ENCODE results near the gene GGA2.
"Not testable (repeated sequence)": the region's sequence is repeated elsewhere in the genome, so short reads cannot be mapped to it uniquely, and the experiment has no call there.

GGA2 gene

DNA sequence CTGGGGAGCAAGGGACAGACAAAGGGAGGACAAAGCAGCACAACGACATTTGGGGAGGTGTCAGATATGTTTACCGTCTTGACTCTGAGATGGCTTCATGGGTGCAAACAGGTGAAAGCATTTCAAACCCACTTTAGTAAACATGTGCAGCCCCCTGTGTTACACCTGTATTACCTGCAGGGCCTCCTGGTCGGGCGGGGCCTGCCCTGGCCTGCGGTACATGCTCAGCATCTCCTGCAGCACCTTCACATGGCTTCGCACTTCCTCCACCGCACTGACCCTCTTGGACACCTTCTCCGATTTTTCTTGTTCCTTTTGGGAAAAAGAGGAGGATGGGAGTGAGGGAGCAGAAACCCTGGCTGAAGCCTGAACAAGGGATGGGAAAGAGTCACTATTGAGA is 24.5 kb downstream of the GGA2 start:
- Histone ChIP-seq H3K4me1 (ENCODE audit: control insufficient read depth, insufficient read depth, low read length) (no peaks in the 10 kb centered on the region), H3K36me3 (ENCODE audit: control insufficient read depth, insufficient read depth, low read length) (peaks cover 94% of the 10 kb centered on the region), H3K9me3 (ENCODE audit: control insufficient read depth, insufficient read depth, low read depth, low read length) (no peaks in the 10 kb centered on the region)

DNA sequence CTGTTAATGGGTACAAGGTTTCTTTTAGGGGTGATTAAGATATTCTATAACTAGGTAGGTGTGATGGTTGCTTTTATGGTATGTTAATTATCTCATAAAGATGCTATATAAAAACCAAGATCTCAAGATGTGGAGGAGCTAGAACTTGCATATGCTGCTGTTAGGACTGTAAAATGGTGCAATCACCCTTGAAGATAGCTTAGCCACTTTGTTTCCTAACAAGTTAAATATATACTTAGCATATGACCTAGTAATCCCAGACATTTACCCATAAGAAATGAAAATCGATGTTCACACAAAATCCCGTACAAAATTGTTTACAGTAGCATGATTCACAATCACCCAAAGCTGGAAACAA is 25.1 kb downstream of the GGA2 start:
- Histone ChIP-seq H3K36me3 (ENCODE audit: control insufficient read depth, insufficient read depth, low read length) (peaks cover 95% of the 10 kb centered on the region), H3K4me3 (ENCODE audit: low read depth, low read length) (no peak overlapping the region), H3K27me3 (ENCODE audit: control insufficient read depth, insufficient read depth, low read length) (no peaks in the 10 kb centered on the region), H3K9me3 (ENCODE audit: control insufficient read depth, insufficient read depth, low read depth, low read length) (no peaks in the 10 kb centered on the region), H3K9ac (ENCODE audit: low read length) (no peak overlapping the region), H3K27ac (ENCODE audit: low read depth, low read length) (no peak overlapping the region), H3K4me1 (ENCODE audit: control insufficient read depth, insufficient read depth, low read length) (no peaks in the 10 kb centered on the region)

More for the DNA sequence above, 24.5 kb downstream of the GGA2 start:
- Histone ChIP-seq H3K27me3 (ENCODE audit: control insufficient read depth, insufficient read depth, low read length) (no peaks in the 10 kb centered on the region), H3K9ac (ENCODE audit: low read length) (no peak overlapping the region), H3K27ac (ENCODE audit: low read depth, low read length) (no peak overlapping the region), H3K4me3 (ENCODE audit: low read depth, low read length) (no peak overlapping the region)

DNA sequence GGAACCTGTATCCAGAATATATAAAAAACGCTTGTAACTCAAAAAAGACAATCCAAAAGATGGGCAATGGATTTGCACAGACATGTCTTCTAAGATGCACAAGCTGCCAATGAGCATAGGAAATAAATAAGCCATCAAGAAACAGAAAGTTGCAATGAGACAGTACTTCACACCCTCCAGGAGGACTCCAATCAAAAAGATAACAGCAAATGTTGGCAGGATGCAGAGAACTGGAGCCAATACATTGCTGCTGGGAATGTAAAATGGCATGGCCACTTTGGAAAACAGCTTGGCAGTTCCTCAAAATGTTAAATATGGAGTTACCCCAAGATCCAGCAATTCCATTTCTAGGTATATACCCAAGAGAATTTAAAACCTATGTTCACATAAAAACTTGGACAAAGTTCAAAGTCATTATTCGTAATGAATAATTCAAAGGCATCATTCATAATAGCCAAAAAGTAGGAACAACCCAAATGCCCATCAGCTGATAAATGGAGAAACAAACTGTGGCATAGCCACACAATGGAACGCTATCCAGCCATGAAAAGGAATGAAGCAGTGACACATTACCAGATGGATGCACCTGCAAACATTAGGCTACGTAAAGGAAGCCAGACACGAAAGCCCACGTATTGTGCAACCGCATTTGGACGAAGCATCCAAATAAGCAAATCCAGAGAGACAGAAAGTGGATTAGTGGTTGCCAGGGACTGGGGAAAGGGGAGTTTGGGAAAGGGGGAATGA is 25.6 kb downstream of the GGA2 start:
- Histone ChIP-seq H3K9ac (ENCODE audit: low read length) (no peak overlapping the region), H3K27ac (ENCODE audit: low read depth, low read length) (no peak overlapping the region), H3K4me1 (ENCODE audit: control insufficient read depth, insufficient read depth, low read length) (no peaks in the 10 kb centered on the region), H3K27me3 (ENCODE audit: control insufficient read depth, insufficient read depth, low read length) (no peaks in the 10 kb centered on the region), H3K4me3 (ENCODE audit: low read depth, low read length) (no peak overlapping the region), H3K9me3 (ENCODE audit: control insufficient read depth, insufficient read depth, low read depth, low read length) (no peaks in the 10 kb centered on the region), H3K36me3 (ENCODE audit: control insufficient read depth, insufficient read depth, low read length) (peaks cover 95% of the 10 kb centered on the region)

DNA sequence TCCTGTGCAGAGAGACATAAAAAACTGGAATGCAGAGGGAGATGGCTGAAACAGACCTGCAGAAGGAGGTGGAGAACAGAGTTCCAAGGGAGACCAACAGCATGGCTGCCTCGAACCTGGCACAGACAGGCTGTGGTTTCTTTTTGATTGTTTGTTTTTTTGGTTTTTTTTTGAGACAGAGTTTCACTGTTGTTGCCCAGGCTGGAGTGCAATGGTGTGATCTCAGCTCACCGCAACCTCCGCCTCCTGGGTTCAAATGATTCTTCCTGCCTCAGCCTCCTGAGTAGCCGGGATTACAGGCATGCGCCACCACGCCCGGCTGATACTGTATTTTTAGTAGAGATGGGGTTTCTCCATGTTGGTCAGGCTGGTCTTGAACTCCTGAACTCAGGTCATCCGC is 26.8 kb downstream of the GGA2 start:
- H3K27ac ChIP-seq (ENCODE audit: low read depth, low read length); H3K4me3 ChIP-seq (ENCODE audit: low read depth, low read length); H3K4me1 ChIP-seq (ENCODE audit: control insufficient read depth, insufficient read depth, low read length); H3K27me3 ChIP-seq (ENCODE audit: control insufficient read depth, insufficient read depth, low read length); H3K9me3 ChIP-seq (ENCODE audit: control insufficient read depth, insufficient read depth, low read depth, low read length); H3K9ac ChIP-seq (ENCODE audit: low read length): not testable (repeated sequence)
- peaks cover 95% of the 10 kb centered on the region for H3K36me3 ChIP-seq (ENCODE audit: control insufficient read depth, insufficient read depth, low read length)

DNA sequence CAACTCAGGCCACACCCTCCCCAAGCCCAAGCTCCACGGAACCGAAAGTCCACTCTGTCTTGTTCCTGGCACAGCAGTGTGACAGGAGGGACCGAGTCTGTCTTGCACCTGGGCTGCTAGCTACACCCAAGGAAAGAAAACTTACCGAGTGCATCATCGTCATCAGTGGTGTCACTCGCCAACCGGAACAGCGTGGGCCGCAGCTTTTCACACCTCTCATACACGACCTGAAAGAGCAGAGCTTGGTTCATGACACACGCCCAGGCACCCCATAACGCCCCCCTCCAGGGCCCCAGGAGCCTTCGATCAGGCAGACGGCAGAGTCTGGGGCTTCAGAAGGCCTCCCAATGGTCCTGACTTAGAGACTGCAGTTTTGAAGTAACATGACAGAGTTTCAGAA is 27.5 kb downstream of the GGA2 start:
- no peak overlapping the region for H3K4me3 ChIP-seq (ENCODE audit: low read depth, low read length)
- no peaks in the 10 kb centered on the region for H3K4me1 ChIP-seq (ENCODE audit: control insufficient read depth, insufficient read depth, low read length)
- no peaks in the 10 kb centered on the region for H3K9me3 ChIP-seq (ENCODE audit: control insufficient read depth, insufficient read depth, low read depth, low read length)
- peaks cover 94% of the 10 kb centered on the region for H3K36me3 ChIP-seq (ENCODE audit: control insufficient read depth, insufficient read depth, low read length)
- H3K27ac ChIP-seq (ENCODE audit: low read depth, low read length) = no peak overlapping the region
- no peak overlapping the region for H3K9ac ChIP-seq (ENCODE audit: low read length)
- H3K27me3 ChIP-seq (ENCODE audit: control insufficient read depth, insufficient read depth, low read length) = no peaks in the 10 kb centered on the region

DNA sequence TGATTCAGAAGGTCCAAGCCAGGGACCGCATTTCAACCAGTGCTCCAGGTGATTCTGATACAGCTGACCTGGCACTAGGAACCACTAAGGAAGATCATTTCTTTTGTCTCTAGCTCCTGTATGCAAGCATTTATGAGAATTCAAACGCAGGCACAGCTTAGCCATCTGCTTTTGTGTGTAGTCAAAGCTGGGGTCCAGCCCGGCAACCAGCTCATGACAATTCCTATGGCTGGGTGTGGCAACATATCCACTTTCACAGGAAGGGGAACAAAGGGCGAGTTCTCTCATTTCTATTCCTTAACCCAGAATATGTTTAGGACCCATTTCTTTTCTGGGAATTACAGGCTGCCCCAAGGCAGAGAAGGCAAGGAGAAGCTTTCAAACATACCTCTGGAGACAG is 30.0 kb downstream of the GGA2 start:
- Histone ChIP-seq H3K36me3 (ENCODE audit: control insufficient read depth, insufficient read depth, low read length) (peaks cover 94% of the 10 kb centered on the region), H3K27ac (ENCODE audit: low read depth, low read length) (no peak overlapping the region), H3K9me3 (ENCODE audit: control insufficient read depth, insufficient read depth, low read depth, low read length) (no peaks in the 10 kb centered on the region), H3K27me3 (ENCODE audit: control insufficient read depth, insufficient read depth, low read length) (no peaks in the 10 kb centered on the region), H3K9ac (ENCODE audit: low read length) (no peak overlapping the region), H3K4me1 (ENCODE audit: control insufficient read depth, insufficient read depth, low read length) (no peaks in the 10 kb centered on the region), H3K4me3 (ENCODE audit: low read depth, low read length) (no peak overlapping the region)

DNA sequence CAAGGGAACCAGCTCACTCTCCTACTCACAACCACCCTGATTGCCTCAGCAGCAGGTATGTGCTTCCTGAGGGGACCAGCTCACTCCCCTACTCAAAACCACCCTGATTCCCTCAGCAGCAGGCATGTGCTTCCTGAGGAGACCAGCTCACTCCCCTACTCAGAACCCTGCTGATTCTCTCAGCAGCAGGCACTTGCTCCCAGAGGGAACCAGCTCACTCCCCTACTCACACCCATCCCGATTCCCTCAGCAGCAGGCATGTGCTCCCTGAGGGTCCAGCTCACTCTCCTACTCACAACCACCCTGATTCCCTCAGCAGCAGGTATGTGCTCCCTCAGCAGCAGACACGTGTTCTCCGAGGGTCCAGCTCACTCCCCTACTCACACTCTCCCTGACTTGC is 31.2 kb downstream of the GGA2 start:
- H3K9ac ChIP-seq (ENCODE audit: low read length) = no peak overlapping the region
- no peaks in the 10 kb centered on the region for H3K9me3 ChIP-seq (ENCODE audit: control insufficient read depth, insufficient read depth, low read depth, low read length)
- H3K27ac ChIP-seq (ENCODE audit: low read depth, low read length) = no peak overlapping the region
- H3K36me3 ChIP-seq (ENCODE audit: control insufficient read depth, insufficient read depth, low read length) = peaks cover 94% of the 10 kb centered on the region
- H3K4me1 ChIP-seq (ENCODE audit: control insufficient read depth, insufficient read depth, low read length) = no peaks in the 10 kb centered on the region
- H3K4me3 ChIP-seq (ENCODE audit: low read depth, low read length) = no peak overlapping the region
- H3K27me3 ChIP-seq (ENCODE audit: control insufficient read depth, insufficient read depth, low read length) = no peaks in the 10 kb centered on the region

DNA sequence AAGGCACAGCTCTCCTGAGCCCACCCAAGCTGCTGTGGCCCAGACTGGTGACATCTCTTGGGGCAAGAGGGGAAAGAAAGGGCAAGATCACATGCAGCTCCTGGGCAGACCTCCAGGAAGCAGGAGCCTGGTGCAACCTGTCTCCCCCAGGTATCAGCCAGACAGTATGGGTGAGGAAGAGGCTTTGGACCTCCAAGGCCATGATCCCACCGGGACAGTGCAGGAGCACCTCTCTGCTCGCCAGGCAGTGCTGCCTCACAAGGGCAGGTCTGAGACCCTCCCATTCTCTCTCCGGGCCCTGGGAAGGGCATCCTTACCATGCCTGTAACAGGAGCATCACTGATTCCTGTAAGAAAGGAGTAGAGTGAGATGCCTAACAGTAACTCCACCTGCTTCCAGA is 31.7 kb downstream of the GGA2 start:
- H3K9ac ChIP-seq (ENCODE audit: low read length) = no peak overlapping the region
- no peak overlapping the region for H3K27ac ChIP-seq (ENCODE audit: low read depth, low read length)
- no peak overlapping the region for H3K4me3 ChIP-seq (ENCODE audit: low read depth, low read length)
- no peaks in the 10 kb centered on the region for H3K27me3 ChIP-seq (ENCODE audit: control insufficient read depth, insufficient read depth, low read length)
- H3K4me1 ChIP-seq (ENCODE audit: control insufficient read depth, insufficient read depth, low read length) = no peaks in the 10 kb centered on the region
- H3K9me3 ChIP-seq (ENCODE audit: control insufficient read depth, insufficient read depth, low read depth, low read length) = no peaks in the 10 kb centered on the region
- H3K36me3 ChIP-seq (ENCODE audit: control insufficient read depth, insufficient read depth, low read length) = peaks cover 97% of the 10 kb centered on the region

DNA sequence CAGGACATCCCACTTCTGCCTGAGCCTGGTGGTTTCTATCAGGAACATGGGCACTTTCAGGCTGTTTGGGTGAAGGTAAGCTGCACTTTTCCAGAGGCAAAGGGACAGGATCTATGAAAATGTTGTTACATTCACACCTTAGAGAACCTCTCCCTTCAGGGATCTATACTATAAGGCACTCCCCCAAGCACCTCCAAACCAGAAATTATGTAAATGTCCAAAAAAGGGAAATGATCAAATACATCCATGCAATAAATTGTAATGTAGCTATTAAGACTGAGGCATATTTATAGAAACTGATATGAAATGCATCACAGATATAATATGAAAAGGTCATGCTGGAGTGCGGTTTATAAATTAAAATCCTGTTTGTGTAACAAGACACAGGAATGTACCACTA is 34.0 kb downstream of the GGA2 start:
- Histone ChIP-seq H3K36me3 (ENCODE audit: control insufficient read depth, insufficient read depth, low read length) (peaks cover 90% of the 10 kb centered on the region), H3K4me1 (ENCODE audit: control insufficient read depth, insufficient read depth, low read length) (no peaks in the 10 kb centered on the region), H3K9me3 (ENCODE audit: control insufficient read depth, insufficient read depth, low read depth, low read length) (no peaks in the 10 kb centered on the region), H3K27me3 (ENCODE audit: control insufficient read depth, insufficient read depth, low read length) (no peaks in the 10 kb centered on the region), H3K27ac (ENCODE audit: low read depth, low read length) (no peak overlapping the region), H3K9ac (ENCODE audit: low read length) (no peak overlapping the region), H3K4me3 (ENCODE audit: low read depth, low read length) (no peak overlapping the region)

DNA sequence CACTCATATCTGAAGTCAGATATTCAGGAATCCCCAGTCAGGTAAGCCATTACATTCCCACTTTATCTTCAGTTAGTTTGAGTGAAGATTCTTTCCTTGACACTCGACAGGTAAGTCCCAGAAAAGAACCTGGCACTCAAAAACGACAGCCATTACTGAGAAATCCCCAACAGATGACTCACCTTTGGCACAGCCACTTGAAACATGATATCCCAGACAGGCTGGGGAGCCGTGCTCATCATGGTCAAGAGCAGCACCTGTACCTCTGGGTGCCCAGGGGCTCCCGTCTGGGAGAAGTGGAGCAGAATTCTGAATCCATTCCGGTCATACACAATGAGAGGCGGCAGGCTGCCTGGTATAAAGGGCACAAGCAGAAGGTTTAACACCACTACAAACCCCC is 40.5 kb downstream of the GGA2 start:
- Histone ChIP-seq H3K9ac (ENCODE audit: low read length) (no peak overlapping the region), H3K27me3 (ENCODE audit: control insufficient read depth, insufficient read depth, low read length) (no peaks in the 10 kb centered on the region), H3K9me3 (ENCODE audit: control insufficient read depth, insufficient read depth, low read depth, low read length) (no peaks in the 10 kb centered on the region), H3K4me1 (ENCODE audit: control insufficient read depth, insufficient read depth, low read length) (no peaks in the 10 kb centered on the region), H3K27ac (ENCODE audit: low read depth, low read length) (no peak overlapping the region), H3K4me3 (ENCODE audit: low read depth, low read length) (no peak overlapping the region), H3K36me3 (ENCODE audit: control insufficient read depth, insufficient read depth, low read length) (peaks cover 87% of the 10 kb centered on the region)

DNA sequence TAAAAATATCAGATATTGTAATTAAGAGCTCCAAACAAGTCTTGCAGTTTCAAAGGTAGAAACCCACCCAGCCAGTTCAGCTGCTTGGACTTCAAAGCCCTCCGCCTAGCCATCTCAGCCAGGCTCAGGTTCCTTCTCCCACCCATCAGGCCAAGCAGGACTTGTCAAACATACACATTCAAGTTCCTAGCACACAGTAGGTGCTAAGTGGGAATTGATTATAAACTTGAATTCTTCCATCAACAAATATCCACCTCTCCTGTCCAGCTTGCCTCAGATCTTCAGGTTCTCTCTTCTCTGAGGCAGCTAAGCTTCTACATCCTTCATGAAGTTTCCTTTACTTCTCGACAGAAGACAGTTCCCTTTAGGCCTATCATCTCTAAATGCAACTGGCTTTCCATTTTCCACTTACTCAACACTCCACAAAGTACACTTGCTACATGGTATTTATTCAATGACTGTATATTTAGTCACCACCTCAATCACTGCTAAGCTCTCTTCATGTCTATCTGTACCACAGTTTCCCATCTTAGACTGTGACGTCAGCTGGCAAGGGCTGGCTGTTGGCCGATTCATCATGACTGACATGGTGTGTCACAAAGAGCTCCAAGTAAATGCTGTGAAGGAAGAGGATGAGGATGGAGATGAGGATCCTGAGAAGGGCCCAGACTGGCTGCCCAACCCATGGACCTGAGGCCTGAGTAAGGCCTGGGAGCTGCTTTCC is 44.0 kb downstream of the GGA2 start:
- Histone ChIP-seq H3K4me3 (ENCODE audit: low read depth, low read length) (no peak overlapping the region), H3K36me3 (ENCODE audit: control insufficient read depth, insufficient read depth, low read length) (peaks cover 64% of the 10 kb centered on the region)

More for the DNA sequence above, 44.0 kb downstream of the GGA2 start:
- H3K27ac ChIP-seq (ENCODE audit: low read depth, low read length) = no peak overlapping the region
- no peaks in the 10 kb centered on the region for H3K9me3 ChIP-seq (ENCODE audit: control insufficient read depth, insufficient read depth, low read depth, low read length)
- H3K9ac ChIP-seq (ENCODE audit: low read length) = no peak overlapping the region
- H3K27me3 ChIP-seq (ENCODE audit: control insufficient read depth, insufficient read depth, low read length) = no peaks in the 10 kb centered on the region
- H3K4me1 ChIP-seq (ENCODE audit: control insufficient read depth, insufficient read depth, low read length) = no peaks in the 10 kb centered on the region
